ENCODE measurements around the gene RAB17. TPM values are rescaled to one million over a fixed set of nuclear protein-coding genes. Genes with fewer than 3 reads are reported as not detected.

RAB17 gene
- polyA plus RNA-seq, 1 donor (not counting 4 experiments of a cell fraction or from before 2014, with no cell fraction given) = 2.4 TPM

GRCh38 chr2:237598468-237599208, 8.1 kb upstream of the RAB17 start:
- no peak overlapping the region for H2AFZ ChIP-seq (ENCODE audit: control insufficient read depth, low read length)
- H3K4me2 ChIP-seq (ENCODE audit: control insufficient read depth, extremely low read depth, insufficient read depth, low read depth, low read length) = no peak overlapping the region
- H3K36me3 ChIP-seq (ENCODE audit: control insufficient read depth in 2 of 2, extremely low read depth in 1 of 2, insufficient read depth in 2 of 2, low read length in 2 of 2) = no peaks in the 10 kb centered on the region
- no peaks in the 10 kb centered on the region for H3K9me1 ChIP-seq (ENCODE audit: control insufficient read depth, extremely low read depth, insufficient read depth, low read length)
- no peak overlapping the region for H3K9ac ChIP-seq (ENCODE audit: control insufficient read depth, extremely low read depth, insufficient read depth, low read length)
- no peak for FAIRE-seq
- H3K79me2 ChIP-seq (ENCODE audit: control insufficient read depth, insufficient read depth, low read length) = no peaks in the 10 kb centered on the region
- no peak for DNase-seq (ENCODE audit: low read depth, low spot score)
- no peak overlapping the region for H3K27ac ChIP-seq (ENCODE audit: control insufficient read depth, insufficient read depth, low read length)
- peaks cover 6% of the 10 kb centered on the region for H3K4me1 ChIP-seq (ENCODE audit: control insufficient read depth, extremely low read depth, insufficient read depth, low read length)
- H3K27me3 ChIP-seq (ENCODE audit: control insufficient read depth, extremely low read depth, insufficient read depth, low read length) = peaks cover 5% of the 10 kb centered on the region
- H3K9me3 ChIP-seq (ENCODE audit: control insufficient read depth, low read depth, low read length) = no peaks in the 10 kb centered on the region
- dilution Hi-C loops (cut with MboI; ENCODE audit: extremely low pct_ligation_motif_present, low sequenced_read_pairs) = no loop called here
- no peak overlapping the region for H3K4me3 ChIP-seq (ENCODE audit: control insufficient read depth in 2 of 3, extremely low read depth in 1 of 3, insufficient read depth in 2 of 3, low read depth in 1 of 3, low read length in 3 of 3)
- TF ChIP-seq EZH2 (IDR thresholded peaks at IDR 0.05; ENCODE audit: low read length) (no peak), CTCF (optimal IDR thresholded peaks at IDR 0.05 in 1 of 3, IDR thresholded peaks at IDR 0.05 in 1 of 3, conservative IDR thresholded peaks at IDR 0.05 in 1 of 3; ENCODE audit: extremely low read depth in 1 of 3, insufficient read depth in 2 of 3, low read length in 3 of 3) (no peak)
- H4K20me1 ChIP-seq (ENCODE audit: control insufficient read depth, extremely low read depth, insufficient read depth, low read length) = no peaks in the 10 kb centered on the region

- no peak for TF ChIP-seq EZH2 (IDR thresholded peaks at IDR 0.05; ENCODE audit: low read length)
- no peak for TF ChIP-seq CTCF (optimal IDR thresholded peaks at IDR 0.05 in 1 of 3, IDR thresholded peaks at IDR 0.05 in 1 of 3, conservative IDR thresholded peaks at IDR 0.05 in 1 of 3; ENCODE audit: extremely low read depth in 1 of 3, insufficient read depth in 2 of 3, low read length in 3 of 3)
- Histone ChIP-seq H3K27ac (ENCODE audit: control insufficient read depth, insufficient read depth, low read length) (no peak overlapping the region), H2AFZ (ENCODE audit: control insufficient read depth, low read length) (no peak overlapping the region), H4K20me1 (ENCODE audit: control insufficient read depth, extremely low read depth, insufficient read depth, low read length) (no peaks in the 10 kb centered on the region), H3K4me1 (ENCODE audit: control insufficient read depth, extremely low read depth, insufficient read depth, low read length) (peaks cover 2% of the 10 kb centered on the region), H3K9me1 (ENCODE audit: control insufficient read depth, extremely low read depth, insufficient read depth, low read length) (no peaks in the 10 kb centered on the region), H3K4me3 (ENCODE audit: control insufficient read depth in 2 of 3, extremely low read depth in 1 of 3, insufficient read depth in 2 of 3, low read depth in 1 of 3, low read length in 3 of 3) (no peak overlapping the region), H3K9me3 (ENCODE audit: control insufficient read depth, low read depth, low read length) (no peaks in the 10 kb centered on the region), H3K79me2 (ENCODE audit: control insufficient read depth, insufficient read depth, low read length) (no peaks in the 10 kb centered on the region), H3K27me3 (ENCODE audit: control insufficient read depth, extremely low read depth, insufficient read depth, low read length) (peaks cover 5% of the 10 kb centered on the region), H3K9ac (ENCODE audit: control insufficient read depth, extremely low read depth, insufficient read depth, low read length) (no peak overlapping the region), H3K36me3 (ENCODE audit: control insufficient read depth in 2 of 2, extremely low read depth in 1 of 2, insufficient read depth in 2 of 2, low read length in 2 of 2) (no peaks in the 10 kb centered on the region), H3K4me2 (ENCODE audit: control insufficient read depth, extremely low read depth, insufficient read depth, low read depth, low read length) (no peak overlapping the region)
- dilution Hi-C loops (cut with MboI; ENCODE audit: extremely low pct_ligation_motif_present, low sequenced_read_pairs) = no loop called here
- no peak for FAIRE-seq
- no peak for DNase-seq (ENCODE audit: low read depth, low spot score)
Observed at GRCh38 chr2:237597196-237598145, 6.9 kb upstream of the RAB17 start.

Data from keratinocyte (primary cell).